HG03354 (cell line): ENCODE results near the gene LILRA1.

Experiments
- ATAC-seq: cut with Tn5 transposase; IDR thresholded peaks from one replicate; pipeline ENCODE4 v1.9.1; 2021; ENCODE audit warnings: mild to moderate bottlenecking; ENCODE audit not compliant: unreplicated experiment, poor library complexity, severe bottlenecking

The LILRA1 gene

DNA sequence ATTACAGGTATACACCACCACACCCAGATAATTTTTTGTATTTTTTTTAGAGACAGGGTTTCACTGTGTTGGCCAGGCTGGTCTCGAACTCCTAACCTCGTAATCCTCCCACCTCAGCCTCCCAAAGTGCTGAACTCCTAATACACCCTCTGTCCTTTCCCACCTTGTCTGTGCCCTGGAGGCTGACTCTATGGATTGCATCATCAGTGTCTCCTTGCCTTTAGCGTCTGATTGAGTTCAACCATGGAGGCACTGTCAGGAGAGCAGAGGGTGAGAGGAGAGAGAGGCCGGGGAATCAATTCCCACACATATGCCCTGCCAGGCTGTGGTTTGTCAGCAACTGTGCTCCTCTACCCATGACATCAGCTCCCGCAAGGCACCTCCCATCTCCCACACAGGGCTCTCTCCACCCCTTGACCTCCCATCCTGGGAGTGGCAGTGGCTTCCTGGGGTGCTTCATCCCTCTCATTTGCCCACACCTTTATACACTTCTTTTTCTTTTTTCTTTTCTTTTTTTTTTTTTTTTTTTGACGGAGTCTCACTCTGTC lies 56.8 kb downstream of the LILRA1 start:
- ATAC-seq = no peak
